OCI-LY3 (cell line): ENCODE data around the gene SMARCE1.

Source experiments
- H2AFZ ChIP-seq: fragments of 200-600, 300-600 bp; shearing (Covaris generic); 2 replicates; pipeline ENCODE4 v1.6.0; 2014; ENCODE audit warnings: antibody characterized with exemption, low read depth, low read length
- H3K27ac ChIP-seq: fragments of 200-600, 300-600 bp; sonication (generic); 2 replicates; pipeline ENCODE4 v1.5.1; 2014; ENCODE audit warnings: mild to moderate bottlenecking, low read length, moderate library complexity, mixed read lengths
- H3K27me3 ChIP-seq: fragments of 200-600, 300-600 bp; sonication (generic); 2 replicates; pipeline ENCODE4 v1.6.1; 2014; ENCODE audit warnings: low read depth, low read length, mixed read lengths
- H3K36me3 ChIP-seq: fragments of 200-600, 300-600 bp; sonication (generic); replicated peaks from 2 replicates; pipeline ENCODE3; 2014; ENCODE audit warnings: low read depth, low read length, mixed read lengths
- H3K4me1 ChIP-seq: fragments of 300-600, 200-600 bp; sonication (generic); 2 replicates; pipeline ENCODE4 v1.6.1; 2014; ENCODE audit warnings: low read length, mixed read lengths
- H3K4me2 ChIP-seq: fragments of 200-600, 300-600 bp; sonication (generic); 2 replicates; pipeline ENCODE4 v1.6.1; 2014; ENCODE audit warnings: low read length, mixed read lengths
- H3K4me3 ChIP-seq: fragments of 300-600, 200-600 bp; sonication (generic); 2 replicates; pipeline ENCODE4 v1.5.1; 2014; ENCODE audit warnings: antibody characterized with exemption, mild to moderate bottlenecking, low read length, moderate library complexity
- H3K79me2 ChIP-seq: fragments of 300-600, 200-600 bp; shearing (Covaris generic); 2 replicates; pipeline ENCODE4 v1.6.1; 2014; ENCODE audit warnings: mild to moderate bottlenecking, low read length, mixed read lengths
- H3K9ac ChIP-seq: fragments of 300-600, 200-600 bp; shearing (Covaris generic); 2 replicates; pipeline ENCODE4 v1.6.0; 2014; ENCODE audit warnings: mild to moderate bottlenecking, low read length, moderate library complexity
- H3K9me3 ChIP-seq: fragments of 200-600, 300-600 bp; shearing (Covaris generic); 2 replicates; pipeline ENCODE4 v1.6.1; 2014; ENCODE audit warnings: low read length, mixed read lengths; ENCODE audit not compliant: insufficient read depth
- H4K20me1 ChIP-seq: fragments of 200-600, 300-600 bp; sonication (generic); 2 replicates; pipeline ENCODE4 v1.6.1; 2016; ENCODE audit warnings: low read length, mixed read lengths; ENCODE audit not compliant: insufficient read depth
- EZH2phosphoT487 ChIP-seq: fragments of 200-600 bp; shearing (Covaris generic); IDR thresholded peaks from 2 replicates; pipeline ENCODE4 v1.6.1; 2018; ENCODE audit warnings: antibody characterized with exemption, mixed run types, low read depth
- TF ChIP-seq, protein P1 (sequence below): fragments of 200-600, 300-600 bp; sonication (generic); IDR thresholded peaks from 2 replicates; pipeline ENCODE4 v1.5.1; 2014; ENCODE audit warnings: antibody characterized with exemption, low read length, low read depth

Gene SMARCE1

DNA sequence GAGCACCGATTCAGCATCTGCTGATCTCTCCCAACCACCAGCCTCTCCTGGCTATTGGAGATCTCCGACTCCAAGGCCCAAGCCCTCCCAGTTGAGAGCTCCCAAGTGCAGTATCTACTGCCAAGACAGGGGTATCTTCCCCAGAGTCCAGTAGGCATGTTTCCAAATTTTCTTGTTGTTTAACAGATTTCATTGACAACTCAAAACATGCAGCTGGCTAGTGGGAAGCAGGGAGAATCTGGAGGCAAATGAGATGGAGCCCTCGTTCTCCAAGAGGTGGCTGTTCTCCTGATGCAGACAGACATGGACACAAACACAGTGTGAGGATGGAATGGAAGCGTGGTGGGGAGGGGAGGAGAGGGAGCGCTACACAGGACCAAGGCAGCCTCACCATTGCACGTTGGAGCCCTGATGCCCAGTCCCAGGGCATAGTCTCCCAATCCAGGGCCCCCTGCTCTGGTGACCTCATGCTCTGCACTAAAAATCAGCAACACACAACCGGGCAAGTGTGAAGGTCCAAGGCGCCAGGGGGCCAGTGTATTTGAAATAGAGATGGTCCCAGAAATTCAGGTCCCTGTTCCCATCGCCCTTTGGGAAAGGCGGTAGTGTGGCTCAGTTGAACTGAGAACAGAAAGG is 31.7 kb downstream of the SMARCE1 start:
- Histone ChIP-seq H3K4me1 (peaks cover 92% of the 10 kb centered on the region), H3K4me3 (peak overlapping the region; percentile 64), H3K27ac (peak overlapping the region; percentile 99), H2AFZ (no peak overlapping the region), H4K20me1 (no peaks in the 10 kb centered on the region), H3K79me2 (peaks cover 19% of the 10 kb centered on the region), H3K4me2 (peak overlapping the region; percentile 88), H3K9me3 (no peaks in the 10 kb centered on the region), H3K36me3 (no peaks in the 10 kb centered on the region), H3K9ac (peak overlapping the region; percentile 90), H3K27me3 (no peaks in the 10 kb centered on the region)
- TF ChIP-seq EZH2phosphoT487, result no peak
- TF ChIP-seq, protein P1, sequence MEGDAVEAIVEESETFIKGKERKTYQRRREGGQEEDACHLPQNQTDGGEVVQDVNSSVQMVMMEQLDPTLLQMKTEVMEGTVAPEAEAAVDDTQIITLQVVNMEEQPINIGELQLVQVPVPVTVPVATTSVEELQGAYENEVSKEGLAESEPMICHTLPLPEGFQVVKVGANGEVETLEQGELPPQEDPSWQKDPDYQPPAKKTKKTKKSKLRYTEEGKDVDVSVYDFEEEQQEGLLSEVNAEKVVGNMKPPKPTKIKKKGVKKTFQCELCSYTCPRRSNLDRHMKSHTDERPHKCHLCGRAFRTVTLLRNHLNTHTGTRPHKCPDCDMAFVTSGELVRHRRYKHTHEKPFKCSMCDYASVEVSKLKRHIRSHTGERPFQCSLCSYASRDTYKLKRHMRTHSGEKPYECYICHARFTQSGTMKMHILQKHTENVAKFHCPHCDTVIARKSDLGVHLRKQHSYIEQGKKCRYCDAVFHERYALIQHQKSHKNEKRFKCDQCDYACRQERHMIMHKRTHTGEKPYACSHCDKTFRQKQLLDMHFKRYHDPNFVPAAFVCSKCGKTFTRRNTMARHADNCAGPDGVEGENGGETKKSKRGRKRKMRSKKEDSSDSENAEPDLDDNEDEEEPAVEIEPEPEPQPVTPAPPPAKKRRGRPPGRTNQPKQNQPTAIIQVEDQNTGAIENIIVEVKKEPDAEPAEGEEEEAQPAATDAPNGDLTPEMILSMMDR, result no peak

DNA sequence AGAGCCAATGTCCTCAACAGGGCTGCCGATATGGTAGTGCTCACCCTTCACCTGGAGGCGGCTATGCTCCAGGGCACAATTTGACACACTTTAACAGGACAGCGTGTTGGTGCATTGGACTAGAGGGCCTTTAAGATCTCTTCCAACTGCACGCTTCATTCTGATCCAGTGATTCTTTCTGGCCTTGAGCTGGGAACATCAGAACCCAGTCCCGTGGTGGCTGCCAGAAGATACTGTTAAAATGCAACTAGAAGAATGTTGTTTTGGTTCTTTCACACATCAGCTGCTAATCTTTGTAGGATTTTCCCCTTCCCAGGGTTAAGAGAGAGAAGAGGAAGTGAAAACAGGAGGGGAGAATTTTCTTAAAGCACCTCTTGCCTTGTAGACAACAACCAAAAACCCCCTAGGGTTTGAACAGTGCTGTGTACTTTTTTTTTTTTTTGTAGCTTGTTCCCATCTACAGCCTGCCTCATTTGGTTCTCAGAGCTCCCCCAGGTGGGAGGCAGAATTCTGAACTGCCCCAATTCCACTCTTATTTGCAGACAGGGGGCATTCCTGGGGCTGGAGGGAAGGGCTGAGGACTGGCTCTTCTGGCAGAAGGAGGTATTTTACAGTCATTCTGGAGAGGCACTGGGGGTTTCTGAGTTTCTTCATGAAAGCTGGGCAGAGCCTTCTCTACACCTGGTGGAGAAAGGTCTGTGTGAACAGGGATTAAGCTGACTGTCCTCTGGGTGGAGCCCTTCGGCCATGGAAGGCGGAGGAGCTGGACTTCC is 32.4 kb downstream of the SMARCE1 start:
- Histone ChIP-seq H3K9me3 (no peaks in the 10 kb centered on the region), H3K4me2 (peak overlapping the region; percentile 92)

DNA sequence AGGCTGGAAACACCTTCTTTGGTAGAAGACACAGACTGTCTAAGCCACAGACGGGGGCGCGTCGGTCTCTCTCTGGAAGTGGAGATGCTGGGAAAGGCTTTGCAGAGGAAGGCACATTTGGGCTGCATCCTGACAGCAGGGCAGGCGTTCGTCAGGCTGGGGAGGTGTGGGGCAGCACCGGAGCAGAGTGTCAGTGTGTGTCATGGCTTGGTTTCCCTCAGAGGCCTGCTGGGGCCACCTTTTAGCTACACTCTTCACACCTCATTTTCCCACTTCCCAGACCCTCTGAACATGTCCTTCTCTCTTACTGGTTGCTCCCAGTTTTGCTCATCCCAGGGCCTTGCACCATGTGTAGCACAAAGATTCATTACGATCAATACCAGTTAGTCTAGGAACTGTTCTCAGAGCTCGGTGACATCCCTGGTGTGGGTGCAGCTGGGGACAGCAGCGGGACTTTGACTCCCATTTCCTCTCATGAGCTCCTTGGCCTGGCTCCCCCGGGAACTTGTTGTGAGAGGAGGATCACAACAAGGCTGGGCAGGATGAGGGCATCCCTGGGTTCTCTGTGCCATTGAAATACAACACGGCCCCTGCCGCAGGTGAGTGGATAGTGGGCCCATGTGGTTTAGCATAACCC is 33.1 kb downstream of the SMARCE1 start:
- no peaks in the 10 kb centered on the region for H3K27me3 ChIP-seq
- peak overlapping the region; percentile 88 for H3K9ac ChIP-seq
- peaks cover 96% of the 10 kb centered on the region for H3K4me1 ChIP-seq
- peaks cover 19% of the 10 kb centered on the region for H3K79me2 ChIP-seq
- no peaks in the 10 kb centered on the region for H4K20me1 ChIP-seq
- no peaks in the 10 kb centered on the region for H3K9me3 ChIP-seq
- TF ChIP-seq, protein P1, result no peak
- no peak for TF ChIP-seq EZH2phosphoT487
- H3K4me2 ChIP-seq, result peak overlapping the region; percentile 92
- H3K4me3 ChIP-seq, result peak overlapping the region; percentile 60
- peak overlapping the region; percentile 99 for H3K27ac ChIP-seq
- H3K36me3 ChIP-seq, result no peaks in the 10 kb centered on the region
- H2AFZ ChIP-seq, result no peak overlapping the region

More for the DNA sequence above, 32.4 kb downstream of the SMARCE1 start:
- Histone ChIP-seq H3K79me2 (peaks cover 19% of the 10 kb centered on the region), H3K36me3 (no peaks in the 10 kb centered on the region), H3K4me1 (peaks cover 92% of the 10 kb centered on the region), H3K27me3 (no peaks in the 10 kb centered on the region), H3K4me3 (peak overlapping the region; percentile 64), H3K9ac (peak overlapping the region; percentile 90), H4K20me1 (no peaks in the 10 kb centered on the region), H2AFZ (no peak overlapping the region), H3K27ac (peak overlapping the region; percentile 99)
- TF ChIP-seq, protein P1, result peak; percentile 96
- no peak for TF ChIP-seq EZH2phosphoT487
